ENCODE measurements around the gene SLC30A2. TPM values are rescaled to one million over a fixed set of nuclear protein-coding genes. Genes with fewer than 3 reads are reported as not detected.

SLC30A2 gene
- total and polyA plus RNA-seq, 2 of the 13 experiments (the other 11 are each of a cell fraction or from before 2014, with no cell fraction given), result not detected

DNA sequence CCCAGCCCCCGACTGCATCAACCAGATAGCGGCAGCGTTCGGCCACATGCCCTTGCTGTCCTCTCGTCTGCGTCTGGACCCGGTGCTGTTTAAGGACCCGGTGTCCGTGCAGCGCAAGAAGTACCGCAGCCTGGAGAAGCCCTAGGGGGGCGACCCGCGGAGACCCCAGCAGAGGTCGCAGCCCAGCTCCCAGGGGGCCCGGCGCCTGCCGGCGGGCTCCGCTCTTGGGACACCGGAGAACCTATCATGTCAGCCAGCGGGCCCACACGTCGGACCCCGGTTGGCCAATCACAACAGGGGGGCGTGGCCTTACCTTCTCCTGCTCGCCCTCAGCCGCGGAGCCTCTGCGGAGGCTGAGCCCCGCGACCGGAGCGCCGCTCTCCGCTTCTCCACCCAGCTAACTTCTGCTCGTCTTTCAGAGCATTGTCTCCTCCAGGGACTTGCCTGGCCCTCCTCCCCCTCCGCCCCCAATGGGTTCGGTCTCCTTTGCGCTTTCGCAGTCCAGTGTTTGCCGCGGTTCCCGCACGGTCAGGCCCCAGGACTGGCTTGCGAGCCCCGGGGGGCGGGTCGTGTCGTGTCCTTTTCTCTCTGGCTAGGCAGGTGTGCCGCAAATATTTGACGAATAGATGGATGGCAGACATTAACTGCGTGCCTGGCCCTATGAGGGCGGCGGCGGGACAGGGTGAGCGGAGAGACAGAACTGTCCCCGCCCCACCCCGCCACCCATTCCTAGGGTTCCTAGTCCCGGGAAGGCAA lies 10.5 kb downstream of the SLC30A2 start (continued):
- TF ChIP-seq NAIF1 (CRISPR knock-in tag; IDR thresholded peaks at IDR 0.05; ENCODE audit: borderline replicate concordance), result 0 out of 2 replicates have a peak, but pooled peaks have one; percentile 36
- no peak for TF ChIP-seq HNRNPUL1 (IDR thresholded peaks at IDR 0.05; ENCODE audit: low read depth, low read length)
- no peak for TF ChIP-seq ZSCAN30 (CRISPR knock-in tag; IDR thresholded peaks at IDR 0.05)
- TF ChIP-seq ZNF383 (CRISPR knock-in tag; IDR thresholded peaks at IDR 0.05; ENCODE audit: borderline replicate concordance), result no peak
- no peak for TF ChIP-seq AFF4 (CRISPR knock-in tag; IDR thresholded peaks at IDR 0.05)
- 0 out of 2 replicates have a peak, but pooled peaks have one; percentile 14 for TF ChIP-seq DMTF1 (CRISPR knock-in tag; IDR thresholded peaks at IDR 0.05)
- no peak for TF ChIP-seq ZNF816 (CRISPR knock-in tag; IDR thresholded peaks at IDR 0.05; ENCODE audit: borderline replicate concordance)
- 0 out of 2 replicates have a peak, but pooled peaks have one; percentile 11 for TF ChIP-seq REPIN1 (CRISPR knock-in tag; IDR thresholded peaks at IDR 0.05; ENCODE audit: borderline replicate concordance, low read depth)
- no peak; the same call in 1 of the 2 replicates for TF ChIP-seq ZNF558 (CRISPR knock-in tag; IDR thresholded peaks at IDR 0.05; ENCODE audit: borderline replicate concordance)
- peak; percentile 73; the same call in 1 of the 2 replicates for TF ChIP-seq FOXC1 (CRISPR knock-in tag; IDR thresholded peaks at IDR 0.05; ENCODE audit: borderline replicate concordance)
- TF ChIP-seq ZNF3 (CRISPR knock-in tag; IDR thresholded peaks at IDR 0.05), result no peak
- no peak for TF ChIP-seq ZC3H13 (CRISPR knock-in tag; IDR thresholded peaks at IDR 0.05)
- no peak for TF ChIP-seq BRD4 (CRISPR knock-in tag; IDR thresholded peaks at IDR 0.05)
- TF ChIP-seq SMARCE1 (IDR thresholded peaks at IDR 0.05; ENCODE audit: borderline replicate concordance), result no peak
- TF ChIP-seq ZFP36L2 (CRISPR knock-in tag; IDR thresholded peaks at IDR 0.05), result no peak
- no peak; the same call in 1 of the 2 replicates for TF ChIP-seq ZNF224 (CRISPR knock-in tag; IDR thresholded peaks at IDR 0.05)
- TF ChIP-seq TSC22D2 (CRISPR knock-in tag; IDR thresholded peaks at IDR 0.05; ENCODE audit: borderline replicate concordance), result no peak
- TF ChIP-seq THYN1 (CRISPR knock-in tag; IDR thresholded peaks at IDR 0.05; ENCODE audit: borderline replicate concordance, low read depth), result no peak
- no peak; the same call in 1 of the 2 replicates for TF ChIP-seq ZNF225 (CRISPR knock-in tag; IDR thresholded peaks at IDR 0.05)
- TF ChIP-seq YEATS4 (CRISPR knock-in tag; IDR thresholded peaks at IDR 0.05; ENCODE audit: borderline replicate concordance), result 0 out of 2 replicates have a peak, but pooled peaks have one; percentile 60
- TF ChIP-seq IKZF5 (CRISPR knock-in tag; IDR thresholded peaks at IDR 0.05), result peak; percentile 67; the same call in 1 of the 2 replicates
- 0 out of 2 replicates have a peak, but pooled peaks have one; percentile 7 for TF ChIP-seq ZNF121 (CRISPR knock-in tag; IDR thresholded peaks at IDR 0.05)
- TF ChIP-seq ZNF672 (CRISPR knock-in tag; IDR thresholded peaks at IDR 0.05), result no peak
